K562 (cell line): ENCODE results near the gene JAM2. TPM values are rescaled to one million over a fixed set of nuclear protein-coding genes. Genes with fewer than 3 reads are reported as not detected.

Experiments used
- EWSR1 ChIP-seq: fragments of 450-650 bp; IDR thresholded peaks from 2 replicates; pipeline ENCODE4 v1.6.1; 2018; ENCODE audit warnings: borderline replicate concordance, mild to moderate bottlenecking, low read depth, moderate library complexity; ENCODE audit not compliant: partially characterized antibody
- FOXP1 ChIP-seq: sonication (generic); formaldehyde crosslinking; IDR thresholded peaks from 2 replicates; pipeline ENCODE4 v1.8.0; 2022; ENCODE audit warnings: mild to moderate bottlenecking, missing genetic modification reagents
- GABPB2 ChIP-seq: fragments of 250-450 bp; sonication (Bioruptor Pico); conservative IDR thresholded peaks from 2 replicates; pipeline ENCODE4 v1.5.1; 2021; ENCODE audit warnings: mild to moderate bottlenecking
- HMG20B ChIP-seq: fragments of 250-450 bp; sonication (Bioruptor Pico); IDR thresholded peaks from 2 replicates; pipeline ENCODE4 v1.5.0; 2021; ENCODE audit warnings: mild to moderate bottlenecking
- NEUROD1 ChIP-seq: fragments of 150-350 bp; IDR thresholded peaks from 2 replicates; pipeline ENCODE4 v1.6.1; 2014; ENCODE audit warnings: borderline replicate concordance, low read length, low read depth; ENCODE audit not compliant: partially characterized antibody
- NR3C1 ChIP-seq: sonication (generic); formaldehyde crosslinking; IDR thresholded peaks from 2 replicates; pipeline ENCODE4 v1.8.1; 2022; ENCODE audit warnings: missing genetic modification reagents
- RAD21 ChIP-seq, 2 experiments: fragments of 250-450 bp in 1 of 2; fragments of 450-650 bp in 1 of 2; sonication (Bioruptor Pico) in 1 of 2; formaldehyde crosslinking in 1 of 2; IDR thresholded peaks in 1 of 2; conservative IDR thresholded peaks in 1 of 2; 2 replicates each; pipeline versions ENCODE4 v1.4.0 to v1.8.0; 2020 to 2022; ENCODE audit warnings: mild to moderate bottlenecking in 2 of 2, moderate library complexity in 1 of 2
- RCOR1 ChIP-seq, 2 experiments: IDR thresholded peaks; 2 replicates each; pipeline ENCODE4 v1.6.1; 2012; ENCODE audit warnings: low read depth in 2 of 2, low read length in 2 of 2, borderline replicate concordance in 1 of 2, improper control_type of control experiment in 1 of 2
- U2AF2 ChIP-seq: fragments of 200-400 bp; formaldehyde crosslinking; optimal IDR thresholded peaks from 2 replicates; pipeline ENCODE3; 2017; ENCODE audit warnings: low read depth, mild to moderate bottlenecking, low read length
- ZNF174 ChIP-seq: fragments of 250-450 bp; sonication (Bioruptor Pico); IDR thresholded peaks from 2 replicates; pipeline ENCODE4 v1.4.0; 2020; ENCODE audit warnings: mild to moderate bottlenecking
- polyA plus RNA-seq, 8 experiments: library from polyadenylated mRNA; depleted of rRNA in 4 of 8; stranded (reverse) in 5 of 8; unstranded in 3 of 8; fragments of >200 nt; fragmentation: Nextera tagmentation in 2 of 8; fragmentation: Illumina TruSeq in 1 of 8; extraction: Ambion mirVana in 2 of 8; extraction: Trizol in 1 of 8; gene quantifications; 2 replicates each; pipeline versions ENCODE4 v1.2.1 to v1.2.3, GENCODE V29; 2011 to 2014; ENCODE audit warnings: inconsistent platforms in 1 of 8, missing spikeins in 1 of 8
- total RNA-seq, 7 experiments: library from RNA; depleted of rRNA in 6 of 7; stranded (reverse); fragments of >200 nt in 6 of 7; fragmentation: Illumina TruSeq in 2 of 7; extraction: Trizol in 2 of 7; gene quantifications; 2 replicates each; pipeline versions ENCODE4 v1.2.1 to v1.2.3, GENCODE V29; 2011 to 2021; ENCODE audit warnings: low replicate concordance in 1 of 7
- TF ChIP-seq, protein P1 (sequence below): fragments of 450-650 bp; IDR thresholded peaks from 2 replicates; pipeline ENCODE4 v1.6.1; 2016; ENCODE audit warnings: borderline replicate concordance
- TF ChIP-seq, protein P2 (sequence below): sonication (generic); formaldehyde crosslinking; IDR thresholded peaks from 2 replicates; pipeline ENCODE4 v1.8.0; 2022; ENCODE audit warnings: missing genetic modification reagents, mild to moderate bottlenecking, borderline replicate concordance
- TF ChIP-seq, protein P3 (sequence below), 2 experiments: fragments of 250-450 bp in 1 of 2; fragments of 450-650 bp in 1 of 2; sonication (Bioruptor Pico) in 1 of 2; IDR thresholded peaks; 2 replicates each; pipeline versions ENCODE4 v1.6.1 to v1.8.0; 2016 to 2021; ENCODE audit warnings: mild to moderate bottlenecking in 2 of 2, moderate library complexity in 2 of 2, missing compliant biosample characterization in 1 of 2, missing genetic modification characterization in 1 of 2
- TF ChIP-seq, protein P4 (sequence below): fragments of 250-450 bp; sonication (Bioruptor Pico); IDR thresholded peaks from 2 replicates; pipeline ENCODE4 v1.4.0; 2020; ENCODE audit warnings: mild to moderate bottlenecking, moderate library complexity
- TF ChIP-seq, protein P5 (sequence below): sonication (generic); formaldehyde crosslinking; IDR thresholded peaks from 2 replicates; pipeline ENCODE4 v1.8.0; 2022; ENCODE audit warnings: missing genetic modification reagents, mild to moderate bottlenecking, borderline replicate concordance
- TF ChIP-seq, protein P6 (sequence below): fragments of 450-650 bp; conservative IDR thresholded peaks from 2 replicates; pipeline ENCODE4 v1.6.1; 2016; ENCODE audit warnings: missing genetic modification characterization, low read depth, mild to moderate bottlenecking, missing compliant biosample characterization, moderate library complexity

JAM2 gene
- total and polyA plus RNA-seq, 9 of the 15 experiments (the other 6 are each of a cell fraction or from before 2014, with no cell fraction given), result 0.03 to 0.08 (median 0.07) TPM; not detected in 6

DNA sequence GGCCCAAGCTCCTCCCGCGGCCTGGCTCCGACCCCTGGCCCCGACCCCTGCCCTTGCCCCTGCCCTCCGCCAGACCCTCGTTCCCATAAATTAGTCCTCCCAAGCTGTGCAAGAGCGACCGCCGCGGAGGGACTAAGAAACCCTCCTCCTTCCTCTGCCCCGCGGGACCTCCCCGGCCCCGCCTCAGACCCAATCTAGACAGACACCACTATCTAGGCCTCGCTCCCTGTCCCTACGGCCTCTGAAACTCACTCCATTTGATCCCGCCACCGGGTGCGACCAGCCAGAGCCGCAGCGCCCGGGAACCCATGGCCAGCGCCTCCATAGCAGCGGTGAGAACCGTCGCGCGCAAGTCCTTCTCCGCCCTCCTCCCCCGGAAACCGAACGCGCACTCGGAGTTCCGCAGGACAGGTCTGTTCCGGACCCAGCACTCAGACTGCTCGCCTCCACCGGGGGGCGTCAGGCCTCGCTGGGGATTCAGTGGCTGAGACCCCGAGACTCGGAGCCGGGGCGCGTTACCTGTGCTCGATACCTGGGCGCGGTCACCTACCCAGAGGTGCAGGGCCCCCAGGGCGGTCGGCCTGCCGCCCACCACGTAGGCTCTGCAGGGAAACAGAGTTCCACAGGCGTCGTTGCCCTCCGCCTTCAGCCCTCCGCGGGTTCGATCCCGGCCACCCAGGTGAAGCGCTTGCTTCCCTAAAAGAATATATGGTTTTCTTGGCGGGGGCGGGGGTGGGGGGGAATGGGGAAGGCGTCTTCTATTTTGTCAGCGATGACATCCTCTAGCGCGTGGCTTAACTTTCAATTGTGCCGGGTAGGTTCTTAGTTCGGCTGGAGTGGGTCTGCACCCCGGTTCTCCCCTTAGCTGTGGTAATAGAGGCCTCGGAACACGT is 31.7 kb upstream of the JAM2 start, which contains the start of gene MRPL39 (continued):
- TF ChIP-seq, protein P1, sequence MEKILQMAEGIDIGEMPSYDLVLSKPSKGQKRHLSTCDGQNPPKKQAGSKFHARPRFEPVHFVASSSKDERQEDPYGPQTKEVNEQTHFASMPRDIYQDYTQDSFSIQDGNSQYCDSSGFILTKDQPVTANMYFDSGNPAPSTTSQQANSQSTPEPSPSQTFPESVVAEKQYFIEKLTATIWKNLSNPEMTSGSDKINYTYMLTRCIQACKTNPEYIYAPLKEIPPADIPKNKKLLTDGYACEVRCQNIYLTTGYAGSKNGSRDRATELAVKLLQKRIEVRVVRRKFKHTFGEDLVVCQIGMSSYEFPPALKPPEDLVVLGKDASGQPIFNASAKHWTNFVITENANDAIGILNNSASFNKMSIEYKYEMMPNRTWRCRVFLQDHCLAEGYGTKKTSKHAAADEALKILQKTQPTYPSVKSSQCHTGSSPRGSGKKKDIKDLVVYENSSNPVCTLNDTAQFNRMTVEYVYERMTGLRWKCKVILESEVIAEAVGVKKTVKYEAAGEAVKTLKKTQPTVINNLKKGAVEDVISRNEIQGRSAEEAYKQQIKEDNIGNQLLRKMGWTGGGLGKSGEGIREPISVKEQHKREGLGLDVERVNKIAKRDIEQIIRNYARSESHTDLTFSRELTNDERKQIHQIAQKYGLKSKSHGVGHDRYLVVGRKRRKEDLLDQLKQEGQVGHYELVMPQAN, result peak; percentile 71; the same call in 1 of the 2 replicates
- TF ChIP-seq NEUROD1 (peak; percentile 93), RCOR1 (IDR thresholded peaks at IDR 0.05; ENCODE audit: borderline replicate concordance in 1 of 2, low read depth in 2 of 2, low read length in 2 of 2) (peak; percentile 43 to 87; a peak in 2 of 4 replicates), RAD21 (CRISPR knock-in tag; conservative IDR thresholded peaks at IDR 0.05 in 1 of 2, IDR thresholded peaks at IDR 0.05 in 1 of 2) (peak in 1 of 2 experiments; percentile 38; a peak in 3 of 4 replicates), HMG20B (CRISPR knock-in tag) (no peak), NR3C1 (CRISPR knock-in tag) (no peak), GABPB2 (CRISPR knock-in tag) (no peak), FOXP1 (peak; percentile 80; the same call in 1 of the 2 replicates), ZNF174 (CRISPR knock-in tag) (no peak), EWSR1 (no peak), U2AF2 (no peak)
- TF ChIP-seq, protein P2, sequence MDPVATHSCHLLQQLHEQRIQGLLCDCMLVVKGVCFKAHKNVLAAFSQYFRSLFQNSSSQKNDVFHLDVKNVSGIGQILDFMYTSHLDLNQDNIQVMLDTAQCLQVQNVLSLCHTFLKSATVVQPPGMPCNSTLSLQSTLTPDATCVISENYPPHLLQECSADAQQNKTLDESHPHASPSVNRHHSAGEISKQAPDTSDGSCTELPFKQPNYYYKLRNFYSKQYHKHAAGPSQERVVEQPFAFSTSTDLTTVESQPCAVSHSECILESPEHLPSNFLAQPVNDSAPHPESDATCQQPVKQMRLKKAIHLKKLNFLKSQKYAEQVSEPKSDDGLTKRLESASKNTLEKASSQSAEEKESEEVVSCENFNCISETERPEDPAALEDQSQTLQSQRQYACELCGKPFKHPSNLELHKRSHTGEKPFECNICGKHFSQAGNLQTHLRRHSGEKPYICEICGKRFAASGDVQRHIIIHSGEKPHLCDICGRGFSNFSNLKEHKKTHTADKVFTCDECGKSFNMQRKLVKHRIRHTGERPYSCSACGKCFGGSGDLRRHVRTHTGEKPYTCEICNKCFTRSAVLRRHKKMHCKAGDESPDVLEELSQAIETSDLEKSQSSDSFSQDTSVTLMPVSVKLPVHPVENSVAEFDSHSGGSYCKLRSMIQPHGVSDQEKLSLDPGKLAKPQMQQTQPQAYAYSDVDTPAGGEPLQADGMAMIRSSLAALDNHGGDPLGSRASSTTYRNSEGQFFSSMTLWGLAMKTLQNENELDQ, result no peak
- TF ChIP-seq, protein P3, sequence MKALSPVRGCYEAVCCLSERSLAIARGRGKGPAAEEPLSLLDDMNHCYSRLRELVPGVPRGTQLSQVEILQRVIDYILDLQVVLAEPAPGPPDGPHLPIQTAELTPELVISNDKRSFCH (CRISPR knock-in tag; IDR thresholded peaks at IDR 0.05), result no peak
- TF ChIP-seq, protein P3 (tag; IDR thresholded peaks at IDR 0.05), result peak; percentile 90
- TF ChIP-seq, protein P4, sequence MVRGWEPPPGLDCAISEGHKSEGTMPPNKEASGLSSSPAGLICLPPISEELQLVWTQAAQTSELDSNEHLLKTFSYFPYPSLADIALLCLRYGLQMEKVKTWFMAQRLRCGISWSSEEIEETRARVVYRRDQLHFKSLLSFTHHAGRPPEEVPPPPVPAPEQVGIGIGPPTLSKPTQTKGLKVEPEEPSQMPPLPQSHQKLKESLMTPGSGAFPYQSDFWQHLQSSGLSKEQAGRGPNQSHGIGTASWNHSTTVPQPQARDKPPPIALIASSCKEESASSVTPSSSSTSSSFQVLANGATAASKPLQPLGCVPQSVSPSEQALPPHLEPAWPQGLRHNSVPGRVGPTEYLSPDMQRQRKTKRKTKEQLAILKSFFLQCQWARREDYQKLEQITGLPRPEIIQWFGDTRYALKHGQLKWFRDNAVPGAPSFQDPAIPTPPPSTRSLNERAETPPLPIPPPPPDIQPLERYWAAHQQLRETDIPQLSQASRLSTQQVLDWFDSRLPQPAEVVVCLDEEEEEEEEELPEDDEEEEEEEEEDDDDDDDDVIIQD (CRISPR knock-in tag), result 0 out of 2 replicates have a peak, but pooled peaks have one; percentile 19
- TF ChIP-seq, protein P5, sequence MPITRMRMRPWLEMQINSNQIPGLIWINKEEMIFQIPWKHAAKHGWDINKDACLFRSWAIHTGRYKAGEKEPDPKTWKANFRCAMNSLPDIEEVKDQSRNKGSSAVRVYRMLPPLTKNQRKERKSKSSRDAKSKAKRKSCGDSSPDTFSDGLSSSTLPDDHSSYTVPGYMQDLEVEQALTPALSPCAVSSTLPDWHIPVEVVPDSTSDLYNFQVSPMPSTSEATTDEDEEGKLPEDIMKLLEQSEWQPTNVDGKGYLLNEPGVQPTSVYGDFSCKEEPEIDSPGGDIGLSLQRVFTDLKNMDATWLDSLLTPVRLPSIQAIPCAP (CRISPR knock-in tag), result no peak
- TF ChIP-seq, protein P6, sequence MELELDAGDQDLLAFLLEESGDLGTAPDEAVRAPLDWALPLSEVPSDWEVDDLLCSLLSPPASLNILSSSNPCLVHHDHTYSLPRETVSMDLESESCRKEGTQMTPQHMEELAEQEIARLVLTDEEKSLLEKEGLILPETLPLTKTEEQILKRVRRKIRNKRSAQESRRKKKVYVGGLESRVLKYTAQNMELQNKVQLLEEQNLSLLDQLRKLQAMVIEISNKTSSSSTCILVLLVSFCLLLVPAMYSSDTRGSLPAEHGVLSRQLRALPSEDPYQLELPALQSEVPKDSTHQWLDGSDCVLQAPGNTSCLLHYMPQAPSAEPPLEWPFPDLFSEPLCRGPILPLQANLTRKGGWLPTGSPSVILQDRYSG (tag), result no peak
